HCT116 (cell line): ENCODE data around the gene SLC5A10. TPM values are rescaled to one million over a fixed set of nuclear protein-coding genes. Genes with fewer than 3 reads are reported as not detected.

Experiments used
- ATAC-seq: fragments of 200-7000 bp; cut with Tn5 transposase; 2 replicates; pipeline ENCODE4 v1.9.1; 2020; ENCODE audit warnings: mild to moderate bottlenecking, moderate library complexity
- BruUV-seq: library from RNA; stranded (reverse); fragments of 400-500 nt; replicated peaks from 2 replicates; lab custom pipeline; 2021; lab: Mats Ljungman, UMichigan
- CTCF ChIA-PET: fragments of 300-600 bp; sonication (Branson Sonifier 250); formaldehyde crosslinking; loops from one replicate; lab custom pipeline; 2021; ENCODE audit warnings: antibody characterized with exemption; lab: Charles Lee
- POLR2A ChIA-PET: fragments of 300-600, 350-600 bp; sonication (Branson Sonifier 250); formaldehyde crosslinking; loops from one replicate; lab custom pipeline; 2021; ENCODE audit warnings: antibody characterized with exemption; lab: Charles Lee
- RAD21 ChIA-PET, 2 experiments: fragments of 300-600 bp; sonication (Branson Sonifier 250); formaldehyde crosslinking; loops; one replicate each; lab custom pipeline; 2023; ENCODE audit warnings: low total read pairs in 2 of 2; ENCODE audit not compliant: uncharacterized antibody in 2 of 2, unreplicated experiment in 2 of 2, low non-redundant PET in 1 of 2; lab: Charles Lee
- DNase-seq: peaks from one replicate; pipeline ENCODE4 v3.0.0-alpha.2; 2010; ENCODE audit warnings: low read depth, low spot score
- H2AFZ ChIP-seq: fragments of 200-600 bp; shearing (Covaris generic), sonication (generic); 2 replicates; pipeline ENCODE4 v1.6.1; 2017; ENCODE audit warnings: low read depth, mixed run types, mixed read lengths, antibody characterized with exemption, low read length; ENCODE audit not compliant: poor library complexity, severe bottlenecking
- H3K27ac ChIP-seq: 2 replicates; pipeline ENCODE4 v1.5.1; 2012; ENCODE audit warnings: low read depth, low read length
- H3K27me3 ChIP-seq: fragments of 200-600 bp; sonication (generic); 2 replicates; pipeline ENCODE4 v1.6.1; 2016; ENCODE audit warnings: mixed run types, low read length, mixed read lengths; ENCODE audit not compliant: insufficient read depth
- H3K36me3 ChIP-seq, 2 experiments: fragments of 200-500 bp in 1 of 2; fragments of 200-600 bp in 1 of 2; sonication (Bioruptor generic) in 1 of 2; sonication (generic) in 1 of 2; 2 replicates each; pipeline versions ENCODE4 v1.5.1 to v1.6.1; 2014 to 2016; ENCODE audit warnings: low read length in 2 of 2, inconsistent platforms in 1 of 2, mixed read lengths in 1 of 2, mixed run types in 1 of 2; ENCODE audit not compliant: insufficient read depth in 2 of 2, control insufficient read depth in 1 of 2
- H3K4me1 ChIP-seq, 2 experiments: fragments of 200-600 bp in 1 of 2; sonication (generic) in 1 of 2; 2 replicates each; pipeline versions ENCODE4 v1.5.1 to v1.6.1; 2012 to 2017; ENCODE audit warnings: low read length in 2 of 2, inconsistent platforms in 1 of 2, mild to moderate bottlenecking in 1 of 2, mixed read lengths in 1 of 2, mixed run types in 1 of 2, moderate library complexity in 1 of 2; ENCODE audit not compliant: insufficient read depth in 2 of 2, control insufficient read depth in 1 of 2
- H3K4me2 ChIP-seq: fragments of 200-600 bp; sonication (generic); 2 replicates; pipeline ENCODE4 v1.6.1; 2017; ENCODE audit warnings: mixed run types, low read length, mixed read lengths
- H3K4me3 ChIP-seq, 2 experiments: fragments of 200-600 bp in 1 of 2; sonication (generic) in 1 of 2; replicated peaks in 1 of 2; 2 replicates each; pipeline ENCODE4 v1.5.1; 2011 to 2016; ENCODE audit warnings: low read length in 2 of 2, control low read depth in 1 of 2, low read depth in 1 of 2, mild to moderate bottlenecking in 1 of 2, mixed read lengths in 1 of 2, mixed run types in 1 of 2
- H3K79me2 ChIP-seq: fragments of 200-600 bp; sonication (generic); 2 replicates; pipeline ENCODE4 v1.6.1; 2017; ENCODE audit warnings: mild to moderate bottlenecking, mixed run types, low read length, moderate library complexity, mixed read lengths; ENCODE audit not compliant: insufficient read depth
- H3K9ac ChIP-seq: fragments of 200-600 bp; sonication (generic); 2 replicates; pipeline ENCODE4 v1.6.1; 2016; ENCODE audit warnings: low read length, mixed read lengths
- H3K9me2 ChIP-seq: fragments of 200-600 bp; sonication (generic), shearing (Covaris generic); 2 replicates; pipeline ENCODE4 v1.6.1; 2017; ENCODE audit warnings: mixed run types, mild to moderate bottlenecking, moderate library complexity; ENCODE audit not compliant: insufficient read depth
- H3K9me3 ChIP-seq, 2 experiments: fragments of 200-500 bp in 1 of 2; fragments of 200-600 bp in 1 of 2; sonication (Bioruptor generic) in 1 of 2; sonication (generic) in 1 of 2; 2 replicates each; pipeline ENCODE4 v1.6.1; 2014 to 2017; ENCODE audit warnings: low read length in 2 of 2, mixed read lengths in 2 of 2, inconsistent platforms in 1 of 2, low read depth in 1 of 2, mild to moderate bottlenecking in 1 of 2, mixed run types in 1 of 2, moderate library complexity in 1 of 2; ENCODE audit not compliant: control insufficient read depth in 1 of 2, insufficient read depth in 1 of 2
- H4K20me1 ChIP-seq: fragments of 200-600 bp; sonication (generic), shearing (Covaris generic); 2 replicates; pipeline ENCODE4 v1.6.1; 2017; ENCODE audit warnings: mixed run types, mild to moderate bottlenecking, moderate library complexity; ENCODE audit not compliant: insufficient read depth
- CBX3 ChIP-seq: IDR thresholded peaks from 2 replicates; pipeline ENCODE4 v1.6.1; 2012; ENCODE audit warnings: low read depth
- ELF1 ChIP-seq: IDR thresholded peaks from 2 replicates; pipeline ENCODE4 v1.6.1; 2012; ENCODE audit warnings: low read depth, borderline replicate concordance
- FOSL1 ChIP-seq: IDR thresholded peaks from 2 replicates; pipeline ENCODE4 v1.6.1; 2012; ENCODE audit warnings: low read depth
- JUND ChIP-seq: IDR thresholded peaks from 2 replicates; pipeline ENCODE4 v1.6.1; 2012
- POLR2A ChIP-seq: IDR thresholded peaks from 2 replicates; pipeline ENCODE4 v1.7.0; 2011; ENCODE audit warnings: borderline replicate concordance; ENCODE audit not compliant: insufficient read depth, insufficient read length; ENCODE audit errors: extremely low read depth
- POLR2AphosphoS5 ChIP-seq: IDR thresholded peaks from 2 replicates; pipeline ENCODE4 v1.6.1; 2011; ENCODE audit warnings: mild to moderate bottlenecking, low read depth, low read length, moderate library complexity
- RAD21 ChIP-seq: IDR thresholded peaks from 2 replicates; pipeline ENCODE4 v1.6.1; 2012; ENCODE audit warnings: low read depth, mild to moderate bottlenecking
- SIN3A ChIP-seq: IDR thresholded peaks from 2 replicates; pipeline ENCODE4 v1.6.1; 2012; ENCODE audit warnings: low read depth
- TCF7L2 ChIP-seq: IDR thresholded peaks from 2 replicates; pipeline ENCODE4 v1.7.0; 2011; ENCODE audit warnings: borderline replicate concordance, inconsistent platforms; ENCODE audit not compliant: insufficient read depth, insufficient read length; ENCODE audit errors: extremely low read depth
- YY1 ChIP-seq: IDR thresholded peaks from 2 replicates; pipeline ENCODE4 v1.6.1; 2011; ENCODE audit warnings: low read length, low read depth, moderate library complexity, mild to moderate bottlenecking; ENCODE audit not compliant: insufficient replicate concordance; ENCODE audit errors: extremely low read depth
- ZFX ChIP-seq: fragments of 450-650 bp; IDR thresholded peaks from 2 replicates; pipeline ENCODE4 v1.6.1; 2017
- ZNF274 ChIP-seq: fragments of 200-500 bp; sonication (Bioruptor generic); IDR thresholded peaks from 2 replicates; pipeline ENCODE4 v1.6.1; 2014; ENCODE audit warnings: mild to moderate bottlenecking, low read depth, low read length, inconsistent platforms
- intact Hi-C: fragments of 100-400 bp; cut with micrococcal nuclease; formaldehyde crosslinking; loops from 2 replicates; pipeline ENCODE4 v1.10.0; 2022
- total RNA-seq: library from RNA; stranded (reverse); gene quantifications from one replicate; pipeline ENCODE4 v1.2.1, GENCODE V29; 2021; ENCODE audit not compliant: unreplicated experiment
- TF ChIP-seq, protein P1 (sequence below), 3 experiments: fragments of 200-600 bp in 1 of 3; sonication (generic) in 1 of 3; IDR thresholded peaks in 2 of 3; conservative IDR thresholded peaks in 1 of 3; 2 replicates each; pipeline ENCODE4 v1.5.1; 2012 to 2017; ENCODE audit warnings: low read depth in 2 of 3, low read length in 2 of 3, antibody characterized with exemption in 1 of 3, borderline replicate concordance in 1 of 3, control low read depth in 1 of 3, mild to moderate bottlenecking in 1 of 3, mixed read lengths in 1 of 3, mixed run types in 1 of 3, moderate library complexity in 1 of 3; ENCODE audit not compliant: insufficient read depth in 1 of 3
- TF ChIP-seq, protein P2 (sequence below): IDR thresholded peaks from 2 replicates; pipeline ENCODE4 v1.6.1; 2012
- TF ChIP-seq, protein P3 (sequence below): IDR thresholded peaks from 2 replicates; pipeline ENCODE4 v1.6.1; 2012; ENCODE audit warnings: low read depth
- TF ChIP-seq, protein P4 (sequence below): IDR thresholded peaks from 2 replicates; pipeline ENCODE4 v1.6.1; 2011; ENCODE audit warnings: mild to moderate bottlenecking, low read length, moderate library complexity; ENCODE audit not compliant: insufficient replicate concordance; ENCODE audit errors: extremely low read depth

The SLC5A10 gene
- total RNA-seq, 1 experiment from 2014 or later, result not detected

DNA sequence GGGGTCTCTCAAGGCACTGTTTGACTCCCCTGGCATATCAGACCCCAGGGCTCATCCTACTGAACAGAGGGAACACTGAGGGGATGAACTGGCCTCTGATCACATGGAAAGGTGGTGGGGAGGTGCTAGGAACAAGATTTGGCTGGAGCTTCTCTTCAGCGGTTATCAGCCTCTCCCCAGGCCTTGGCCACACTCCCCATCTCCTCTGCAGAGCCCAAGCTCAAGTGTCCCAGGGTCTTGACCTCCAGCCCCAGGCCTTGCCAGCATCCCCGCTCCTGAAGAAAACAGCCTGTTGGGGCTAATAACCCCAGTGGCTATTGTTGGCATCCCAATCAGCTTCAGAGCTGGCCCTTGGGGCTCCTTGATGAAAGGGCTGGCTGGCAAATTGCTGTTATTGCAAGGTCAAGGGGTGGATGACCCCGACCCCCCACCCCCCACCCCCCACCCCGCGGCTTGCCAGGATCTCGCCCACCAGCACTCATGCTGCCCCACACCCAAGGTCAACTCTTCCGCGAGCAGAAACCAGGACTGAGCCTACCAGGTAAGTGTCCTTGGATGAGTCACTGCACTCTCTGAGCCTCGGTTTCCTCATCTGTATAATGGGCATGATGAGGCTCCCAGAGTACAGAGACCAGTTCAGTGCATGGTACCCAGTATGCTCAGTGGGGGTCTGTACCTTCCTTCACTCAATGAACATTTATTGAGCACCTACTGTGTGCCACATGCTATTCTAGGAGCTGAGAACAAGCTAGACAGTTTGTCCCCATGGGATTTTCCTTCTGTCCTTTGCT lies 71.4 kb downstream of the SLC5A10 start:
- Histone ChIP-seq H3K9me2 (no peaks in the 10 kb centered on the region), H3K79me2 (no peaks in the 10 kb centered on the region), H3K9me3 (no peaks in the 10 kb centered on the region), H3K9ac (no peak overlapping the region), H4K20me1 (no peaks in the 10 kb centered on the region), H2AFZ (no peak overlapping the region), H3K4me1 (peaks cover 0 to 6% of the 10 kb centered on the region in 2 experiments; a peak in 1 of 4 replicates), H3K4me3 (no peak overlapping the region), H3K4me2 (no peak overlapping the region), H3K36me3 (no peaks in the 10 kb centered on the region), H3K27me3 (no peaks in the 10 kb centered on the region), H3K27ac (no peak overlapping the region)
- no peak for TF ChIP-seq CBX3
- TF ChIP-seq ELF1, result no peak
- TF ChIP-seq POLR2AphosphoS5, result no peak
- no peak for TF ChIP-seq RAD21
- TF ChIP-seq, protein P1, sequence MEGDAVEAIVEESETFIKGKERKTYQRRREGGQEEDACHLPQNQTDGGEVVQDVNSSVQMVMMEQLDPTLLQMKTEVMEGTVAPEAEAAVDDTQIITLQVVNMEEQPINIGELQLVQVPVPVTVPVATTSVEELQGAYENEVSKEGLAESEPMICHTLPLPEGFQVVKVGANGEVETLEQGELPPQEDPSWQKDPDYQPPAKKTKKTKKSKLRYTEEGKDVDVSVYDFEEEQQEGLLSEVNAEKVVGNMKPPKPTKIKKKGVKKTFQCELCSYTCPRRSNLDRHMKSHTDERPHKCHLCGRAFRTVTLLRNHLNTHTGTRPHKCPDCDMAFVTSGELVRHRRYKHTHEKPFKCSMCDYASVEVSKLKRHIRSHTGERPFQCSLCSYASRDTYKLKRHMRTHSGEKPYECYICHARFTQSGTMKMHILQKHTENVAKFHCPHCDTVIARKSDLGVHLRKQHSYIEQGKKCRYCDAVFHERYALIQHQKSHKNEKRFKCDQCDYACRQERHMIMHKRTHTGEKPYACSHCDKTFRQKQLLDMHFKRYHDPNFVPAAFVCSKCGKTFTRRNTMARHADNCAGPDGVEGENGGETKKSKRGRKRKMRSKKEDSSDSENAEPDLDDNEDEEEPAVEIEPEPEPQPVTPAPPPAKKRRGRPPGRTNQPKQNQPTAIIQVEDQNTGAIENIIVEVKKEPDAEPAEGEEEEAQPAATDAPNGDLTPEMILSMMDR (IDR thresholded peaks at IDR 0.05 in 2 of 3, conservative IDR thresholded peaks at IDR 0.05 in 1 of 3; ENCODE audit: borderline replicate concordance in 1 of 3, insufficient read depth in 1 of 3, low read depth in 2 of 3, low read length in 2 of 3), result no peak
- TF ChIP-seq FOSL1, result no peak
- TF ChIP-seq, protein P2, sequence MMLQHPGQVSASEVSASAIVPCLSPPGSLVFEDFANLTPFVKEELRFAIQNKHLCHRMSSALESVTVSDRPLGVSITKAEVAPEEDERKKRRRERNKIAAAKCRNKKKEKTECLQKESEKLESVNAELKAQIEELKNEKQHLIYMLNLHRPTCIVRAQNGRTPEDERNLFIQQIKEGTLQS, result no peak
- TF ChIP-seq, protein P3, sequence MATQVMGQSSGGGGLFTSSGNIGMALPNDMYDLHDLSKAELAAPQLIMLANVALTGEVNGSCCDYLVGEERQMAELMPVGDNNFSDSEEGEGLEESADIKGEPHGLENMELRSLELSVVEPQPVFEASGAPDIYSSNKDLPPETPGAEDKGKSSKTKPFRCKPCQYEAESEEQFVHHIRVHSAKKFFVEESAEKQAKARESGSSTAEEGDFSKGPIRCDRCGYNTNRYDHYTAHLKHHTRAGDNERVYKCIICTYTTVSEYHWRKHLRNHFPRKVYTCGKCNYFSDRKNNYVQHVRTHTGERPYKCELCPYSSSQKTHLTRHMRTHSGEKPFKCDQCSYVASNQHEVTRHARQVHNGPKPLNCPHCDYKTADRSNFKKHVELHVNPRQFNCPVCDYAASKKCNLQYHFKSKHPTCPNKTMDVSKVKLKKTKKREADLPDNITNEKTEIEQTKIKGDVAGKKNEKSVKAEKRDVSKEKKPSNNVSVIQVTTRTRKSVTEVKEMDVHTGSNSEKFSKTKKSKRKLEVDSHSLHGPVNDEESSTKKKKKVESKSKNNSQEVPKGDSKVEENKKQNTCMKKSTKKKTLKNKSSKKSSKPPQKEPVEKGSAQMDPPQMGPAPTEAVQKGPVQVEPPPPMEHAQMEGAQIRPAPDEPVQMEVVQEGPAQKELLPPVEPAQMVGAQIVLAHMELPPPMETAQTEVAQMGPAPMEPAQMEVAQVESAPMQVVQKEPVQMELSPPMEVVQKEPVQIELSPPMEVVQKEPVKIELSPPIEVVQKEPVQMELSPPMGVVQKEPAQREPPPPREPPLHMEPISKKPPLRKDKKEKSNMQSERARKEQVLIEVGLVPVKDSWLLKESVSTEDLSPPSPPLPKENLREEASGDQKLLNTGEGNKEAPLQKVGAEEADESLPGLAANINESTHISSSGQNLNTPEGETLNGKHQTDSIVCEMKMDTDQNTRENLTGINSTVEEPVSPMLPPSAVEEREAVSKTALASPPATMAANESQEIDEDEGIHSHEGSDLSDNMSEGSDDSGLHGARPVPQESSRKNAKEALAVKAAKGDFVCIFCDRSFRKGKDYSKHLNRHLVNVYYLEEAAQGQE, result no peak
- no peak for TF ChIP-seq ZNF274
- TF ChIP-seq, protein P4, sequence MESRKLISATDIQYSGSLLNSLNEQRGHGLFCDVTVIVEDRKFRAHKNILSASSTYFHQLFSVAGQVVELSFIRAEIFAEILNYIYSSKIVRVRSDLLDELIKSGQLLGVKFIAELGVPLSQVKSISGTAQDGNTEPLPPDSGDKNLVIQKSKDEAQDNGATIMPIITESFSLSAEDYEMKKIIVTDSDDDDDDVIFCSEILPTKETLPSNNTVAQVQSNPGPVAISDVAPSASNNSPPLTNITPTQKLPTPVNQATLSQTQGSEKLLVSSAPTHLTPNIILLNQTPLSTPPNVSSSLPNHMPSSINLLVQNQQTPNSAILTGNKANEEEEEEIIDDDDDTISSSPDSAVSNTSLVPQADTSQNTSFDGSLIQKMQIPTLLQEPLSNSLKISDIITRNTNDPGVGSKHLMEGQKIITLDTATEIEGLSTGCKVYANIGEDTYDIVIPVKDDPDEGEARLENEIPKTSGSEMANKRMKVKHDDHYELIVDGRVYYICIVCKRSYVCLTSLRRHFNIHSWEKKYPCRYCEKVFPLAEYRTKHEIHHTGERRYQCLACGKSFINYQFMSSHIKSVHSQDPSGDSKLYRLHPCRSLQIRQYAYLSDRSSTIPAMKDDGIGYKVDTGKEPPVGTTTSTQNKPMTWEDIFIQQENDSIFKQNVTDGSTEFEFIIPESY, result no peak
- TF ChIP-seq YY1, result no peak
- no peak for TF ChIP-seq ZFX
- no peak for TF ChIP-seq JUND
- TF ChIP-seq SIN3A, result no peak
- TF ChIP-seq TCF7L2, result no peak
- TF ChIP-seq POLR2A, result no peak
- CTCF ChIA-PET, result interaction anchor here (0.6 to 0.9 kb wide), 2 partner anchors 62 to 1346 kb away, joined by 3 to 5 read pairs; no protein-coding TSS in a partner anchor
- POLR2A ChIA-PET, result no interaction called here
- no peak for ATAC-seq
- BruUV-seq, result no TSS peak
- RAD21 ChIA-PET, result no interaction called here
- intact Hi-C loops, result no loop called here
- no peak for DNase-seq
